GM15510 (cell line): ENCODE data around the gene FSIP1.

ENCODE experiments used
- POLR2A ChIP-seq: IDR thresholded peaks from 3 replicates; pipeline ENCODE4 v1.6.1; 2011; ENCODE audit warnings: borderline replicate concordance; ENCODE audit not compliant: insufficient read length; ENCODE audit errors: extremely low read depth

The FSIP1 gene

DNA sequence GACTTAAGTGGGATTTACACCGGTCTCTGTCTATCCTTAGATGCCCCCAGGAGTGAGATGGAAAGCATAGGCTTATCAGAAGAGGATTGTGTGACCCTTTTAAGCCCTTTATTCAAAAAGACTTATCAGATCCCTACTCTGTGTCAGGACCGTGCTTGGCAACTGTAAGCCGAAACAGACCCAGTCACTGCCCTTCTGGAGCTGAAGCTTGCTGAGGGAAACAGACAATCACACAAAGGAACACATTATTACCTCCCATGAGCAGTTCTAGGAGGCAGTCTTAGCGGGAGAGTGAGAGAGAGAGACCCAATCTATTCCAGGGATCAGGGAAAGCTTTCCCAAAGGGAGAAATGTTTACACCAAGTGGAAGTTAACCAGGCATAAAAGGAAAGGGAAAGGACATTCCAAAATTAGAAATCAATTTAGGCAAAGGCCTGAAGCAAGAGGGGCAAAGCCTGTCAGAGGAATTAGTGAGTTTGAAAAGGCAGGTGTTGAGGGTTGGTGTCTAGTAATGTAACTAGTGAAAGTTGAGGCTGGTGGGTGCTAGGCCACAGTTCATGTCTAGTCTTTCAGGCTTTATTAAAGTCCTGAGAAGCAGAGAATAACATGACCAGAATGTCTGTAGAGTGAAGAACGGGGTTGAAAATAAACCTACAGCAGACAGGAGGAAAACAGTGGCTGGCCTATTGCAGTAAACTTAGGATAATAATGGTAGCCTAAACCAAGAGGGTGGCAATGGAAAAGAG lies 115.1 kb downstream of the FSIP1 start:
- TF ChIP-seq POLR2A, result no peak

GRCh38 chr15:39666677-39667076 lies 116.0 kb downstream of the FSIP1 start:
- no peak for TF ChIP-seq POLR2A

- TF ChIP-seq POLR2A, result no peak
These were observed 116.9 kb downstream of the FSIP1 start for GRCh38 chr15:39665629-39666250.

DNA sequence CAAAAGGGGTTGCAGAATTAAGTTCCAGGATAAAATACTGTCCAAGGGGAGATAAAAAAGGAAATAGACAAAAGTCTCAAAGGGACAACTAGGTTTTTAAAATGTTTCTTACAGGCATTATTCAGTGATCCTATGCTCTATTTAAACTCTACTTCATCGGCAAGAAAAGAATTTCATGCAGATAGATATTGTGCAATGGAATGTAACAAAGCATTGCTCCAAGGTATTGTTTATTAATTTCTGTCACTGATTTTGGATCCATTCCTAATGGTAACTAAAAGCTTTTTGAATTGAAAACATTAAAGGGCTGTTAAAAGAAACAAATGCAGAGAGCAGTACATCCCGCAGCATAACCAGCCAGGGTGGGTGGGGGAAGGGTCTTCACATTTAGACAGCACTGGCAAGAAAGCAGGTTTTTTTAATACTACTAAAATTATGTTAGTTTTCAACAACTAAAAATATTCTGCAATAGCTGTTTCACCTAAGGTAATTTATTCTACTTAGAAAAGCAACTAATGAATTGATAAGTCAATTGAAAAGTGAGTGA lies 118.9 kb downstream of the FSIP1 start:
- TF ChIP-seq POLR2A, result no peak

GRCh38 chr15:39661776-39662175 lies 120.9 kb downstream of the FSIP1 start:
- TF ChIP-seq POLR2A, result no peak

DNA sequence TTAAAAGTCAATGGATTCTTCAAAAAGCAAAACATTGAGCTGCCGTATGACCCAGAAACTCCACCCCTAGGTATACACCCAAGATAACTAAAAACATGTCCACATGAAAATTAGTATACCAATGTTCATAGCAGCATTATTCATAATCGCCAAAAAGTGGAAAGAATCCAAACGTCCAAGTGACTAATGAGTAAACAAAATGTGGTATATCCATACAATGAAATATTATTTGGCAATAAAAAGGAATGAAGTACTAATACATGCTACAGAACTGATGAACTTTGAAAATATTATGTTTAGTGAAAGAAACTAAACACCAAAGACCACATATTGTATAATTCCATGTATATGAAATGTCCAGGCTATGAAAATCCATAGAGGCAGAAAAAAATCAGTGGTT lies 123.9 kb downstream of the FSIP1 start:
- no peak for TF ChIP-seq POLR2A

- no peak for TF ChIP-seq POLR2A
These were observed 125.0 kb downstream of the FSIP1 start for GRCh38 chr15:39657668-39658067.

DNA sequence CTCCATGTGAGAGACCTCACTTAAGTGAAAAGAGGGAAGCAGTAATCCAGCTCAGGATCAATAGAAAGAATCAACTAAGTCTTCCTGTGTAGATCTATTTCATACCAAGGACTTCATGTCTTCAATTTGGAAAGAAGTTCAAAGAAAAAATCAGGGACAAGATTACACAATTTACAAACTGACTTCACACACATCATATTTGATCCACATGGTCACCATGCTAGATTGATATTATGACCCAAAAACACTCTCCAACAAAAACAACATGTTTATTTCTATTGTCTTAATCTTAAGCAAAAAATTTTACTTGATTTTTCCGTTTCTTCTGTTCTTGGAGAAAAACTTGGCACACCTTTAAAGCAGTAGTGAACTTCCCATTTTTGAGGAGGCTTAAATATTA lies 125.5 kb downstream of the FSIP1 start:
- no peak for TF ChIP-seq POLR2A

DNA sequence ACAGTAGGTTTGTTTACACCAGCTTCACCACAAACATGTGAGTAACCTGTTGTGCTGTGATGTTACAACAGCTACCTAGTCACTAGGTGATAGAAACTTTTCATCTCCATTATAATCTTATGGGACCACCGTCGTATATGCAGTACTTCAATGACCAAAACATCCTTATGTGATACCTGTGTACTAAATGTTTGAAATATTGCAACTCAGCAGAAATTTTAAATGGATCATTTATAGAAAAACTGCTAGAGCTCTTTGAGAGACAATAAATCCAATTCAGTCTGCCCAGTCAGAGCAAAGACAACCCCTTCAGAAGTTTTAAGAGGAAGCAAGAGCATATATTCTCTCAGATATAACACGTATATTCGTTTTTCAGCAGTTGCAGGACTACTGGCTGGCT lies 128.3 kb downstream of the FSIP1 start:
- TF ChIP-seq POLR2A, result no peak

GRCh38 chr15:39651881-39652280 lies 130.8 kb downstream of the FSIP1 start:
- TF ChIP-seq POLR2A, result no peak

GRCh38 chr15:39651295-39651694 lies 131.3 kb downstream of the FSIP1 start:
- no peak for TF ChIP-seq POLR2A

DNA sequence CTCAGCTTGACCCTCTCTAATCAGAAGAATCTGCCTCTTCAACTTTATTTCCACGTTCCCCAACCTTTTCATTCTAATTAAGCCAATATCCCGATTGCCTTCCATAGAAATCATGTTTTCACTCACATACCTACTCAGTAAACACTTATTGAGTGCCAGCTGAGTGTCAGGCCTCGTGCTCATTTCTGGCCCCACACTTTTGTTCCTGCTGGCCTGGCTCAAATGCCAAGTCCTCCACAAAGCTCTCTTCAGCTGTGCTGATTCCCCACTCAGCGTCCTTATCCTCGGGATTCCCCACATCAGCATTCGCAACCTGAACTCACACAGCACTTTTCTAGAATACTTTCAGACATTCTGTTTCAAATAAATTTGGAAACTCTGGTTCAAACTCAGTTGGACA lies 132.9 kb downstream of the FSIP1 start:
- no peak for TF ChIP-seq POLR2A

DNA sequence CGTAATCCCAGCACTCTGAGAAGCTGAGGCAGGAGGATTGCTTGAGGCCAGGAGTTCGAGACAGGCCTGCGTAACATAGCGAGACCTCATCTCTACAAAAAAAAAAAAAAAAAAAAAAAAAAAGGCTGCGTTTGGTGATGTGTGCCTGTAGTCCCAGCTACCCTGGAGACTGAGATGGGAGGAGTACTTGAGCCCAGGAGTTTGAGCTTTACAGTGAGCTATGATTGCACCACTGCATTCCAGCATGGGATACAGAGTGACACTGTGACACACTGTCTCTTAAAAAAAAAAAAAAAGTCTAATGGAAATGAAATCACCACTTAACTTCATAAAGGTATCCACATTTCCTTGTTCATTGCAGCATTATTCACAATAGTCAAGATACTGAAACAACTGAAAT lies 136.2 kb downstream of the FSIP1 start:
- no peak for TF ChIP-seq POLR2A

GRCh38 chr15:39645976-39646257 lies 136.7 kb downstream of the FSIP1 start:
- no peak for TF ChIP-seq POLR2A

DNA sequence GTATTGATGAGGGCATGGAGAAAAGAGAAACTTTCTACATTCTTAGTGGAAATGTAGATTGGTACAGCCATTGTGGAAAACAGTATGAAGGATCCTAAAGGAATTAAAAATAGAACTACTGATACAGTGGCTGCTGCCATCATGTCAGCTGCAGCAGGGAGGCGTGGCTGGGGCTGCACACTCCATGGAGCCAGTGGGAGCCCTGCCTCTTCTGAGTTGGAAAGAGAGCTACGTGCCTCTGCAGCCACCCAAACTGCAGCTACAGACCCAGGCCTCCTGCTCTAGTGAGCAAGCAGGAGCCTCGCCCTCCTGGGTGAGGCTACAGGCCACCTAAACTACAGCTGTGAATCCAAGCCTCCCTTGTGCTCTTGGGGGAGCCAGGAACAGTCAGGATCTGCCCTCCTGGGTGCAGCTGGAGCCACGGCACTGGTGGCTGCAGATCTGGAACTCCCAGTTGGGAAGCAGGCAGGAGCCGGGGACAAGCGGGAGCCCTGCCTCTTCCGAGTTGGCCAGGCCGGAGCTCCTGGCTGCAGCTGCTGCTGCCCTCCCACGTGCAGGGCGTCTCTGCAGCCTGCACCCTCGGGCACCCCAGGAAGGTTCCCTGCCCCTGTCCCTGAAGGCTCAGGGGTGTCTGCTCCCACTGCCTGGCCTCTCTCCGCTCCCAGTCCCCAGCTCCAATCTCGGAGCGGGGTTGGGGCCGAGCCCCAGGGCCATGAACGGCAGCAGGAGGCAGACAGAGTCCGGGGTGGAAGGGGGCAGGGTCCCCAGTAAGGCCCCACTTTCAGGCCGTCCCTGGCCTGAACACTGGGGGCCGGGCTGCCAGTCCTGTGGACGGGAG lies 137.3 kb downstream of the FSIP1 start:
- TF ChIP-seq POLR2A, result no peak
